H9 (cell line): ENCODE results near the gene KCNH1. TPM values are rescaled to one million over a fixed set of nuclear protein-coding genes. Genes with fewer than 3 reads are reported as not detected.

ENCODE experiments used
- DNase-seq: peaks from one replicate; pipeline ENCODE4 v3.0.0-alpha.2; 2017
- H2AFZ ChIP-seq: one replicate; pipeline ENCODE4 v1.6.1; 2013; ENCODE audit warnings: mild to moderate bottlenecking, low read length, control low read depth, moderate library complexity
- H2AK5ac ChIP-seq: 2 replicates; pipeline ENCODE4 v1.6.1; 2013; ENCODE audit warnings: low read length, control low read depth, mixed read lengths; ENCODE audit not compliant: insufficient read length
- H2BK120ac ChIP-seq: one replicate; pipeline ENCODE4 v1.6.1; 2013; ENCODE audit warnings: low read depth, mild to moderate bottlenecking, low read length, control low read depth, inconsistent platforms; ENCODE audit not compliant: poor library complexity, severe bottlenecking
- H2BK12ac ChIP-seq: 2 replicates; pipeline ENCODE4 v1.6.1; 2013; ENCODE audit warnings: low read length, control low read depth, mixed read lengths, low read depth; ENCODE audit not compliant: insufficient read length
- H2BK15ac ChIP-seq: 2 replicates; pipeline ENCODE4 v1.6.1; 2013; ENCODE audit warnings: low read depth, low read length, control low read depth
- H2BK20ac ChIP-seq: one replicate; pipeline ENCODE4 v1.6.1; 2013; ENCODE audit warnings: low read depth, mild to moderate bottlenecking, low read length, control low read depth, inconsistent platforms; ENCODE audit not compliant: poor library complexity, severe bottlenecking
- H2BK5ac ChIP-seq: 2 replicates; pipeline ENCODE4 v1.6.1; 2013; ENCODE audit warnings: low read length, control low read depth, mixed read lengths; ENCODE audit not compliant: insufficient read length
- H3K14ac ChIP-seq: 2 replicates; pipeline ENCODE4 v1.6.1; 2013; ENCODE audit warnings: low read length, control low read depth; ENCODE audit not compliant: insufficient read depth
- H3K18ac ChIP-seq: 2 replicates; pipeline ENCODE4 v1.6.1; 2013; ENCODE audit warnings: low read depth, mild to moderate bottlenecking, mixed read lengths, low read length, control low read depth; ENCODE audit not compliant: insufficient read length
- H3K23ac ChIP-seq: 2 replicates; pipeline ENCODE4 v1.6.1; 2013; ENCODE audit warnings: low read length, control low read depth, mixed read lengths, low read depth; ENCODE audit not compliant: insufficient read length
- H3K23me2 ChIP-seq: 2 replicates; pipeline ENCODE4 v1.6.1; 2013; ENCODE audit warnings: low read depth, mild to moderate bottlenecking, mixed read lengths, low read length, control low read depth; ENCODE audit not compliant: insufficient read length, poor library complexity, severe bottlenecking
- H3K27ac ChIP-seq: 2 replicates; pipeline ENCODE4 v1.5.1; 2013; ENCODE audit warnings: low read length, control low read depth, mixed read lengths, low read depth; ENCODE audit not compliant: insufficient read length
- H3K27me3 ChIP-seq: 2 replicates; pipeline ENCODE4 v1.6.1; 2013; ENCODE audit warnings: low read length, control low read depth, inconsistent platforms; ENCODE audit not compliant: insufficient read depth
- H3K4ac ChIP-seq: 2 replicates; pipeline ENCODE4 v1.6.1; 2013; ENCODE audit warnings: low read depth, mild to moderate bottlenecking, control low read depth, inconsistent platforms, low read length, moderate library complexity
- H3K4me1 ChIP-seq: 2 replicates; pipeline ENCODE4 v1.6.1; 2013; ENCODE audit warnings: low read length, control low read depth, inconsistent platforms; ENCODE audit not compliant: insufficient read depth
- H3K4me2 ChIP-seq: 2 replicates; pipeline ENCODE4 v1.6.1; 2013; ENCODE audit warnings: low read length, control low read depth, mixed read lengths; ENCODE audit not compliant: insufficient read length, insufficient read depth
- H3K56ac ChIP-seq: 2 replicates; pipeline ENCODE4 v1.6.1; 2013; ENCODE audit warnings: low read depth, mild to moderate bottlenecking, mixed read lengths, low read length, control low read depth; ENCODE audit not compliant: insufficient read length
- H3K79me1 ChIP-seq: 2 replicates; pipeline ENCODE4 v1.6.1; 2013; ENCODE audit warnings: low read depth, mild to moderate bottlenecking, moderate library complexity, low read length, control low read depth, inconsistent platforms; ENCODE audit not compliant: insufficient read depth, poor library complexity, severe bottlenecking
- H3K79me2 ChIP-seq: 2 replicates; pipeline ENCODE4 v1.6.1; 2013; ENCODE audit warnings: low read length, control low read depth, inconsistent platforms; ENCODE audit not compliant: insufficient read depth
- H3K9ac ChIP-seq: 2 replicates; pipeline ENCODE4 v1.6.1; 2013; ENCODE audit warnings: low read length, control low read depth, mixed read lengths; ENCODE audit not compliant: insufficient read length; ENCODE audit errors: extremely low read depth
- H3K9me3 ChIP-seq: one replicate; pipeline ENCODE4 v1.6.1; 2013; ENCODE audit warnings: low read depth, low read length, inconsistent platforms; ENCODE audit not compliant: control insufficient read depth
- H3T11ph ChIP-seq: one replicate; pipeline ENCODE4 v1.6.1; 2013; ENCODE audit warnings: mild to moderate bottlenecking, low read length, control low read depth, inconsistent platforms
- H4K20me1 ChIP-seq: one replicate; pipeline ENCODE4 v1.6.1; 2013; ENCODE audit not compliant: control insufficient read depth, insufficient read length, insufficient read depth
- H4K5ac ChIP-seq: 2 replicates; pipeline ENCODE4 v1.6.1; 2013; ENCODE audit warnings: low read depth, mild to moderate bottlenecking, mixed read lengths, low read length, control low read depth; ENCODE audit not compliant: insufficient read length
- H4K8ac ChIP-seq: replicated peaks from 2 replicates; pipeline ENCODE4 v1.6.1; 2013; ENCODE audit warnings: low read length, control low read depth, mixed read lengths, low read depth; ENCODE audit not compliant: insufficient read length
- H4K91ac ChIP-seq: 2 replicates; pipeline ENCODE4 v1.6.1; 2013; ENCODE audit warnings: low read depth, mild to moderate bottlenecking, moderate library complexity, mixed read lengths, low read length, control low read depth; ENCODE audit not compliant: insufficient read length
- H3K27ac Mint-ChIP-seq, 3 experiments: 2 replicates in 2 of 3; 3 replicates in 1 of 3; pipeline ENCODE4 v1.8.0; 2020 to 2021; ENCODE audit warnings: mixed read lengths in 3 of 3, mild to moderate bottlenecking in 1 of 3, moderate library complexity in 1 of 3
- H3K27me3 Mint-ChIP-seq: 2 replicates; pipeline ENCODE4 v1.8.0; 2021; ENCODE audit warnings: low read depth, mild to moderate bottlenecking, moderate library complexity, mixed read lengths
- H3K36me3 Mint-ChIP-seq, 3 experiments: 2 replicates in 2 of 3; 3 replicates in 1 of 3; pipeline ENCODE4 v1.8.0; 2020 to 2021; ENCODE audit warnings: low read depth in 3 of 3, mixed read lengths in 3 of 3; ENCODE audit not compliant: insufficient read depth in 1 of 3
- H3K4me1 Mint-ChIP-seq, 2 experiments: 2 replicates each; pipeline ENCODE4 v1.8.0; 2020; ENCODE audit warnings: mixed read lengths in 2 of 2
- H3K4me3 Mint-ChIP-seq, 2 experiments: 2 replicates in 1 of 2; 3 replicates in 1 of 2; pipeline ENCODE4 v1.8.0; 2020 to 2021; ENCODE audit warnings: mild to moderate bottlenecking in 2 of 2, mixed read lengths in 2 of 2, moderate library complexity in 1 of 2
- H3K9me3 Mint-ChIP-seq, 2 experiments: 2 replicates in 1 of 2; 3 replicates in 1 of 2; pipeline ENCODE4 v1.8.0; 2020; ENCODE audit warnings: mild to moderate bottlenecking in 2 of 2, mixed read lengths in 2 of 2, moderate library complexity in 1 of 2
- WGBS: extraction: QIAGEN DNeasy Blood & Tissue Kit; methylation state at CpG from one replicate; pipeline ENCODE4 v1.1.7; 2013; ENCODE audit warnings: missing lambda C conversion rate, low lambda C conversion rate, mixed read lengths; ENCODE audit not compliant: insufficient read length; ENCODE audit errors: extremely low coverage; 5-methylcytosine and 5-hydroxymethylcytosine counted together
- total RNA-seq: library from RNA; stranded (reverse); gene quantifications from 2 replicates; pipeline ENCODE4 v1.2.1, GENCODE V29; 2021
- TF ChIP-seq, protein P1 (sequence below): fragments of 200-600 bp; sonication (generic); conservative IDR thresholded peaks from 3 replicates; pipeline ENCODE4 v1.8.0; 2021; ENCODE audit warnings: antibody characterized with exemption, mild to moderate bottlenecking

KCNH1 gene
- total RNA-seq, 1 experiment from 2014 or later, result 0.11 TPM

DNA sequence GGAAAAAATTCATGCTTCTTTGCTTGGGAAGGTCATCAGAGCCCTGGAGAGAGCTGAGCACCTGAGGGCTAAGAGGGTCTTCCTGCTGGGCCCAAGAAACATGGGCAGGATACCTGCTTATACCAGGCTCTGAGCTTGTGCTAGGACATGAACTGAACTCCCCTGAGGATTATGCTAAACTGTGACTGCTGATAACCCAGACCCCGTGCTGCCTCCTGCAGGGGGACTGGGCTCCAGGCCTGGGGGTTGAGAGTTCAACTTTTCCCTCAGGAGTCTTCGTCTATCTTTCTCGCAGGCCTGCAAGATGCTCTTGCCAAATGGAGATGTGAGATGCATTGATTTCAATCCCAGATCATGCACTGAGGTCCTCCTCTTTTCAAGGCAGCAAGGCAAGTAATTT is 436.8 kb downstream of the KCNH1 start:
- no peaks in the 10 kb centered on the region for H3K9me3 ChIP-seq
- H3K56ac ChIP-seq, result no peak overlapping the region
- no peak overlapping the region for H4K8ac ChIP-seq
- WGBS, result no CpG with 5 or more reads among the region's 3 CpGs
- no peak overlapping the region for H3K14ac ChIP-seq
- H3K18ac ChIP-seq, result no peak overlapping the region
- H3K23me2 ChIP-seq, result no peaks in the 10 kb centered on the region
- H4K5ac ChIP-seq, result no peak overlapping the region
- no peaks in the 10 kb centered on the region for H3K79me1 ChIP-seq
- Mint-ChIP-seq H3K36me3 (peaks cover 0 to 7% (median 0%) of the 10 kb centered on the region in 3 experiments; a peak in 2 of 7 replicates), H3K27me3 (no peaks in the 10 kb centered on the region), H3K4me3 (no peak overlapping the region), H3K27ac (no peak overlapping the region), H3K4me1 (peaks cover 4% of the 10 kb centered on the region in 2 experiments; a peak in 2 of 4 replicates), H3K9me3 (no peaks in the 10 kb centered on the region; a peak in 1 of 5 replicates)
- H3T11ph ChIP-seq, result no peak overlapping the region
- no peak overlapping the region for H3K23ac ChIP-seq
- no peak overlapping the region for H2AFZ ChIP-seq
- no peak overlapping the region for H2BK5ac ChIP-seq
- no peaks in the 10 kb centered on the region for H3K4me1 ChIP-seq
- no peak overlapping the region for H3K27ac ChIP-seq
- no peak for DNase-seq
- no peak overlapping the region for H2BK20ac ChIP-seq
- H3K4ac ChIP-seq, result no peak overlapping the region
- H3K27me3 ChIP-seq, result no peaks in the 10 kb centered on the region
- no peaks in the 10 kb centered on the region for H3K79me2 ChIP-seq
- H2BK12ac ChIP-seq, result no peak overlapping the region
- TF ChIP-seq, protein P1, sequence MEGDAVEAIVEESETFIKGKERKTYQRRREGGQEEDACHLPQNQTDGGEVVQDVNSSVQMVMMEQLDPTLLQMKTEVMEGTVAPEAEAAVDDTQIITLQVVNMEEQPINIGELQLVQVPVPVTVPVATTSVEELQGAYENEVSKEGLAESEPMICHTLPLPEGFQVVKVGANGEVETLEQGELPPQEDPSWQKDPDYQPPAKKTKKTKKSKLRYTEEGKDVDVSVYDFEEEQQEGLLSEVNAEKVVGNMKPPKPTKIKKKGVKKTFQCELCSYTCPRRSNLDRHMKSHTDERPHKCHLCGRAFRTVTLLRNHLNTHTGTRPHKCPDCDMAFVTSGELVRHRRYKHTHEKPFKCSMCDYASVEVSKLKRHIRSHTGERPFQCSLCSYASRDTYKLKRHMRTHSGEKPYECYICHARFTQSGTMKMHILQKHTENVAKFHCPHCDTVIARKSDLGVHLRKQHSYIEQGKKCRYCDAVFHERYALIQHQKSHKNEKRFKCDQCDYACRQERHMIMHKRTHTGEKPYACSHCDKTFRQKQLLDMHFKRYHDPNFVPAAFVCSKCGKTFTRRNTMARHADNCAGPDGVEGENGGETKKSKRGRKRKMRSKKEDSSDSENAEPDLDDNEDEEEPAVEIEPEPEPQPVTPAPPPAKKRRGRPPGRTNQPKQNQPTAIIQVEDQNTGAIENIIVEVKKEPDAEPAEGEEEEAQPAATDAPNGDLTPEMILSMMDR, result no peak; the same call in 2 of the 3 replicates
- H2AK5ac ChIP-seq, result no peak overlapping the region
- no peak overlapping the region for H2BK120ac ChIP-seq
- H4K20me1 ChIP-seq, result no peaks in the 10 kb centered on the region
- H3K4me2 ChIP-seq, result no peak overlapping the region
- no peak overlapping the region for H3K9ac ChIP-seq
- no peak overlapping the region for H4K91ac ChIP-seq
- no peak overlapping the region for H2BK15ac ChIP-seq
